H1 (cell line): Measurements from ENCODE around the gene SNX13. TPM values are rescaled to one million over a fixed set of nuclear protein-coding genes. Genes with fewer than 3 reads are reported as not detected.

Source experiments
- CTCF ChIA-PET: fragments of 300-600 bp; sonication (Branson Sonifier 250); formaldehyde crosslinking; loops from one replicate; lab custom pipeline; 2021; ENCODE audit not compliant: partially characterized antibody; lab: Charles Lee
- POLR2A ChIA-PET: fragments of 300-600 bp; sonication (Branson Sonifier 250); formaldehyde crosslinking; loops from one replicate; lab custom pipeline; 2021; ENCODE audit warnings: inconsistent platforms; ENCODE audit not compliant: partially characterized antibody; lab: Charles Lee
- DNase-seq, 2 experiments: peaks; one replicate each; pipeline versions ENCODE4 v3.0.0 to v3.0.0-alpha.2; 2010 to 2022; ENCODE audit warnings: low spot score in 2 of 2, low read depth in 1 of 2, mixed read lengths in 1 of 2
- FAIRE-seq: peaks from 2 replicates; lab custom pipeline; 2011; peaks lifted over from hg19 to GRCh38; lab: Jason Lieb, UNC
- H2AFZ ChIP-seq: 2 replicates; pipeline ENCODE4 v1.8.1; 2012; ENCODE audit warnings: low read length, inconsistent platforms
- H2AK5ac ChIP-seq: 2 replicates; pipeline ENCODE4 v1.6.1; 2013; ENCODE audit warnings: low read depth, low read length
- H2BK120ac ChIP-seq: replicated peaks from 2 replicates; pipeline ENCODE3; 2013; ENCODE audit warnings: low read depth, low read length, inconsistent platforms
- H2BK12ac ChIP-seq: 2 replicates; pipeline ENCODE4 v1.6.1; 2013; ENCODE audit warnings: low read depth, low read length
- H2BK15ac ChIP-seq: 2 replicates; pipeline ENCODE4 v1.6.1; 2013; ENCODE audit warnings: low read length
- H2BK20ac ChIP-seq: 2 replicates; pipeline ENCODE4 v1.6.1; 2013; ENCODE audit warnings: low read length
- H2BK5ac ChIP-seq: 2 replicates; pipeline ENCODE4 v1.6.1; 2013; ENCODE audit warnings: low read depth, low read length
- H3K14ac ChIP-seq: 2 replicates; pipeline ENCODE4 v1.6.1; 2013; ENCODE audit warnings: inconsistent platforms; ENCODE audit not compliant: insufficient read length
- H3K18ac ChIP-seq: 2 replicates; pipeline ENCODE4 v1.6.1; 2013; ENCODE audit warnings: low read length; ENCODE audit errors: extremely low read depth
- H3K23ac ChIP-seq: 2 replicates; pipeline ENCODE4 v1.6.1; 2013; ENCODE audit warnings: inconsistent platforms; ENCODE audit not compliant: insufficient read length
- H3K23me2 ChIP-seq: 2 replicates; pipeline ENCODE4 v1.6.1; 2013; ENCODE audit warnings: low read depth, low read length
- H3K27ac ChIP-seq: 2 replicates; pipeline ENCODE4 v1.6.1; 2011; ENCODE audit warnings: low read depth, low read length, inconsistent platforms
- H3K27me3 ChIP-seq, 4 experiments: replicated peaks in 1 of 4; 1 replicate in 1 of 4; 2 replicates in 3 of 4; pipeline versions ENCODE4 v1.6.1 to v1.8.1; 2011 to 2013; ENCODE audit warnings: low read length in 3 of 4, mild to moderate bottlenecking in 3 of 4, inconsistent platforms in 2 of 4, mixed read lengths in 2 of 4, moderate library complexity in 1 of 4; ENCODE audit not compliant: control insufficient read depth in 3 of 4, insufficient read depth in 3 of 4; ENCODE audit errors: extremely low read depth in 1 of 4
- H3K36me3 ChIP-seq, 4 experiments: 2 replicates each; pipeline versions ENCODE4 v1.6.1 to v1.8.1; 2011 to 2013; ENCODE audit warnings: mild to moderate bottlenecking in 4 of 4, low read length in 3 of 4, moderate library complexity in 2 of 4, control low read depth in 1 of 4, inconsistent platforms in 1 of 4; ENCODE audit not compliant: insufficient read depth in 4 of 4, control insufficient read depth in 2 of 4
- H3K4ac ChIP-seq: replicated peaks from 2 replicates; pipeline ENCODE3; 2013; ENCODE audit warnings: low read length, low read depth, mixed read lengths, inconsistent platforms; ENCODE audit not compliant: insufficient read length
- H3K4me1 ChIP-seq, 4 experiments: replicated peaks in 1 of 4; 1 replicate in 1 of 4; 2 replicates in 3 of 4; pipeline versions ENCODE4 v1.6.1 to v1.8.1; 2011 to 2013; ENCODE audit warnings: low read length in 3 of 4, inconsistent platforms in 2 of 4, mixed read lengths in 1 of 4; ENCODE audit not compliant: insufficient read depth in 4 of 4, control insufficient read depth in 3 of 4
- H3K4me2 ChIP-seq, 2 experiments: 2 replicates each; pipeline versions ENCODE4 v1.6.1 to v1.8.1; 2011 to 2013; ENCODE audit warnings: low read depth in 2 of 2, low read length in 2 of 2, control low read depth in 1 of 2, inconsistent platforms in 1 of 2, mild to moderate bottlenecking in 1 of 2; ENCODE audit not compliant: insufficient read depth in 1 of 2
- H3K4me3 ChIP-seq, 4 experiments: fragments of 200-600, 300-600 bp in 1 of 4; sonication (generic), shearing (Covaris generic), sonication (Bioruptor Twin) in 1 of 4; 2 replicates each; pipeline versions ENCODE4 v1.5.1 to v1.8.1; 2011 to 2016; ENCODE audit warnings: low read length in 4 of 4, low read depth in 3 of 4, control low read depth in 2 of 4, inconsistent platforms in 2 of 4, mild to moderate bottlenecking in 2 of 4, mixed read lengths in 1 of 4, moderate library complexity in 1 of 4; ENCODE audit not compliant: insufficient read depth in 2 of 4; ENCODE audit errors: extremely low read depth in 1 of 4
- H3K56ac ChIP-seq: replicated peaks from 2 replicates; pipeline ENCODE3; 2013; ENCODE audit warnings: low read depth, mild to moderate bottlenecking, mixed read lengths, low read length, inconsistent platforms; ENCODE audit not compliant: insufficient read length
- H3K79me1 ChIP-seq: 2 replicates; pipeline ENCODE4 v1.6.1; 2013; ENCODE audit warnings: low read depth, low read length, control low read depth
- H3K79me2 ChIP-seq, 2 experiments: 2 replicates each; pipeline versions ENCODE4 v1.6.1 to v1.8.1; 2012 to 2013; ENCODE audit warnings: low read length in 2 of 2, mild to moderate bottlenecking in 2 of 2, inconsistent platforms in 1 of 2; ENCODE audit not compliant: insufficient read depth in 2 of 2, control insufficient read depth in 1 of 2
- H3K9ac ChIP-seq, 4 experiments: replicated peaks in 1 of 4; 1 replicate in 1 of 4; 2 replicates in 3 of 4; pipeline versions ENCODE4 v1.6.1 to v1.8.1; 2011 to 2013; ENCODE audit warnings: low read depth in 3 of 4, low read length in 3 of 4, control low read depth in 2 of 4, mild to moderate bottlenecking in 2 of 4, moderate library complexity in 2 of 4, inconsistent platforms in 1 of 4; ENCODE audit errors: extremely low read depth in 1 of 4
- H3K9me3 ChIP-seq, 2 experiments: 2 replicates each; pipeline versions ENCODE4 v1.6.1 to v1.8.1; 2012 to 2013; ENCODE audit warnings: mild to moderate bottlenecking in 2 of 2, moderate library complexity in 2 of 2, control low read depth in 1 of 2, inconsistent platforms in 1 of 2, low read depth in 1 of 2, low read length in 1 of 2, mixed read lengths in 1 of 2; ENCODE audit not compliant: insufficient read depth in 2 of 2
- H4K20me1 ChIP-seq, 2 experiments: replicated peaks in 1 of 2; 2 replicates each; pipeline versions ENCODE3 to v1.8.1; 2011 to 2013; ENCODE audit warnings: inconsistent platforms in 2 of 2, low read length in 2 of 2, mild to moderate bottlenecking in 1 of 2; ENCODE audit not compliant: insufficient read depth in 2 of 2, control insufficient read depth in 1 of 2
- H4K5ac ChIP-seq: 2 replicates; pipeline ENCODE4 v1.6.1; 2013; ENCODE audit warnings: low read length, low read depth, mixed read lengths, inconsistent platforms; ENCODE audit not compliant: insufficient read length
- H4K8ac ChIP-seq: 2 replicates; pipeline ENCODE4 v1.8.0; 2013; ENCODE audit warnings: mild to moderate bottlenecking, moderate library complexity, low read length, inconsistent platforms; ENCODE audit not compliant: insufficient read depth; ENCODE audit errors: extremely low read depth
- H4K91ac ChIP-seq: replicated peaks from 2 replicates; pipeline ENCODE3; 2013; ENCODE audit warnings: low read length, mixed read lengths, inconsistent platforms; ENCODE audit not compliant: insufficient read length
- BACH1 ChIP-seq: IDR thresholded peaks from 2 replicates; pipeline ENCODE4 v1.6.1; 2012; ENCODE audit warnings: low read length, improper control_type of control experiment
- CBX5 ChIP-seq: fragments of 300-800, 300-1000 bp; sonication (generic); IDR thresholded peaks from 2 replicates; pipeline ENCODE4 v1.7.1; 2016; ENCODE audit warnings: antibody characterized with exemption, low read length, low read depth
- CBX8 ChIP-seq: fragments of 300-800, 300-1000 bp; sonication (generic); IDR thresholded peaks from 2 replicates; pipeline ENCODE4 v1.7.1; 2016; ENCODE audit warnings: low read depth, low read length, borderline replicate concordance
- CHD1 ChIP-seq: IDR thresholded peaks from 2 replicates; pipeline ENCODE4 v1.6.1; 2012; ENCODE audit warnings: low read depth, low read length, improper control_type of control experiment
- CHD2 ChIP-seq: IDR thresholded peaks from 2 replicates; pipeline ENCODE4 v1.6.1; 2012; ENCODE audit warnings: low read length, improper control_type of control experiment
- EP300 ChIP-seq, 2 experiments: IDR thresholded peaks; 1 replicate in 1 of 2; 2 replicates in 1 of 2; pipeline ENCODE4 v1.6.1; 2011 to 2012; ENCODE audit warnings: low read depth in 2 of 2, low read length in 2 of 2, mild to moderate bottlenecking in 2 of 2, borderline replicate concordance in 1 of 2, inconsistent platforms in 1 of 2, moderate library complexity in 1 of 2
- GABPA ChIP-seq: IDR thresholded peaks from 2 replicates; pipeline ENCODE4 v1.6.1; 2011; ENCODE audit warnings: mild to moderate bottlenecking, low read length, moderate library complexity, borderline replicate concordance; ENCODE audit not compliant: insufficient read depth
- NRF1 ChIP-seq: IDR thresholded peaks from 2 replicates; pipeline ENCODE4 v1.6.1; 2011; ENCODE audit warnings: mild to moderate bottlenecking, low read depth, low read length, improper control_type of control experiment
- RAD21 ChIP-seq, 2 experiments: IDR thresholded peaks in 1 of 2; conservative IDR thresholded peaks in 1 of 2; 2 replicates each; pipeline ENCODE4 v1.6.1; 2011; ENCODE audit warnings: low read depth in 2 of 2, low read length in 2 of 2, improper control_type of control experiment in 1 of 2, inconsistent platforms in 1 of 2, mild to moderate bottlenecking in 1 of 2, moderate library complexity in 1 of 2
- SUZ12 ChIP-seq: fragments of 200-600 bp; sonication (generic); IDR thresholded peaks from 2 replicates; pipeline ENCODE4 v1.6.1; 2012; ENCODE audit warnings: mild to moderate bottlenecking, inconsistent platforms, low read length, moderate library complexity, mixed read lengths
- TCF12 ChIP-seq: IDR thresholded peaks from 2 replicates; pipeline ENCODE4 v1.6.1; 2011; ENCODE audit warnings: low read depth, mild to moderate bottlenecking, low read length
- WGBS, 2 experiments: shearing (Covaris generic) in 1 of 2; methylation state at CpG; one replicate each; pipeline versions ENCODE4 v1.1.6 to v1.1.7; 2013 to 2015; ENCODE audit warnings: low lambda C conversion rate in 2 of 2, mixed read lengths in 2 of 2, inconsistent platforms in 1 of 2, low coverage in 1 of 2, missing lambda C conversion rate in 1 of 2; ENCODE audit not compliant: insufficient replicate concordance in 2 of 2, insufficient coverage in 1 of 2, insufficient read length in 1 of 2; ENCODE audit errors: extremely low coverage in 1 of 2, missing lambda C conversion rate in 1 of 2; 5-methylcytosine and 5-hydroxymethylcytosine counted together
- polyA plus RNA-seq, 7 experiments: library from polyadenylated mRNA; depleted of rRNA in 3 of 7; stranded (reverse) in 5 of 7; unstranded in 2 of 7; fragments of >200 nt in 5 of 7; fragments of 200-250 nt in 2 of 7; gene quantifications; 1 replicate in 5 of 7; 2 replicates in 1 of 7; 4 replicates in 1 of 7; pipeline versions ENCODE4 v1.2.1 to v1.2.3, GENCODE V29; 2011 to 2013; ENCODE audit warnings: missing spikeins in 2 of 7, mixed read lengths in 2 of 7
- total RNA-seq: library from RNA; stranded (reverse); fragmentation: NEBNext Ultra II Directional; extraction: Animal tissue kit (Norgen Biotek cat#: 25700); gene quantifications from 2 replicates; pipeline ENCODE4 v1.2.1, GENCODE V29; 2021

SNX13 gene
- total and polyA plus RNA-seq, 2 of the 8 experiments (the other 6 are each of a cell fraction or from before 2014, with no cell fraction given): 5.5 to 27.4 TPM

DNA sequence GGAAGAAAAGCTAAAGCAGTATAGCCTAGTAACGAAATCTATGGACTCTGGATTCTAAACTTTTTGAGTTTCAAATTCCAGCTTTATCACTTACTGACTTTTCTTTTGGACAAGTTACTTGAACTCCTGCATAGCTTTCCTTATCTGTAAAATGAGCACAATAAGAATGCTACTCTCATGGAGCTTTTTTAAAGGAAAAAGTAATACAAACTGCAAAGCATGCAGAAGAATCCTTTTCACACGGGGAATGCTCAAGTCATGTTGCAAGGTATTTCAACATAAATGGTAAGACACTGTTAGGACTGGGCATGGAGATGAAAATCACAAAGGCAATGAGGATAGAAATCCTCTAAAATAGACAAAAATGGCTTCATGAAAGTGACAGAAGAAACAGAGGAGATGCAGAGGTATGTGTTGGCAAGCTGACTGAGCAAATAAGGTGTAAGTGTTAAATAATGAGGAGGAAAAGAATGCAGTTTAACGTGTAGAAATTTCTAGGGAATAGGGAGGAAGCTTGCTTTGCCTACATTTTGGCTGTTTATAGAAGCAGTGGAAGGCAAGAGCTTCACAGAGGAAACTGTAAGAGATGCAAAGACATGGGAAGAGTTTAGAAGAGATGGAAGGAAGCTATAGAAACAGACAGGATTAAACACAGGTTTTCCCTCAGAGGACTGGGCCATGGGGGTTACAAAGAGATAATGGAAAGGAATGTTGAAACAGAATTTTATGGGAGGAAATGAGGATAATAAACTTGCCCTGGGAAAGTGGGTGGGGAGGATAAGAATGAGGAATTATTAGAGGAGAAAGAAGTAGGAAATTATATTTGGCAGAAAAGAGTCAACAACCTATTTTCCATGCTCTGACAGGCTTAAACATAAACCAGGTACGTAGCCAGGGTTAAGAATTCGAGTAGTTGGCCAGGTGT lies 28.8 kb upstream of the SNX13 start:
- H3K9me3 ChIP-seq: no peaks in the 10 kb centered on the region
- no peaks in the 10 kb centered on the region for H3K36me3 ChIP-seq
- no peak overlapping the region for H4K5ac ChIP-seq
- H4K20me1 ChIP-seq: no peaks in the 10 kb centered on the region
- 81 to 100% methylated on average over 1 to 5 of the region's 5 CpGs for WGBS, 2 experiments
- H2BK20ac ChIP-seq: no peak overlapping the region
- DNase-seq (no peak), FAIRE-seq (no peak)
- no peaks in the 10 kb centered on the region for H3K4me1 ChIP-seq
- no peaks in the 10 kb centered on the region for H3K79me1 ChIP-seq
- no peak overlapping the region for H3K14ac ChIP-seq
- H3K4ac ChIP-seq: no peak overlapping the region
- no peaks in the 10 kb centered on the region for H3K23me2 ChIP-seq
- H3K9ac ChIP-seq: no peak overlapping the region
- no peak overlapping the region for H3K56ac ChIP-seq
- TF ChIP-seq CHD1 (no peak), GABPA (no peak), CBX5 (no peak), BACH1 (no peak), NRF1 (no peak), CHD2 (no peak), TCF12 (no peak), RAD21 (IDR thresholded peaks at IDR 0.05 in 1 of 2, conservative IDR thresholded peaks at IDR 0.05 in 1 of 2; ENCODE audit: low read depth in 2 of 2, low read length in 2 of 2) (no peak), CBX8 (no peak), EP300 (IDR thresholded peaks at IDR 0.05; ENCODE audit: borderline replicate concordance in 1 of 2, low read depth in 2 of 2, low read length in 2 of 2) (no peak), SUZ12 (no peak)
- no peak overlapping the region for H2BK5ac ChIP-seq
- H2BK15ac ChIP-seq: no peak overlapping the region
- H3K4me2 ChIP-seq: no peak overlapping the region
- no peak overlapping the region for H2BK12ac ChIP-seq
- no peak overlapping the region for H3K18ac ChIP-seq
- H3K27me3 ChIP-seq: no peaks in the 10 kb centered on the region
- no peak overlapping the region for H2AK5ac ChIP-seq
- H2BK120ac ChIP-seq: no peak overlapping the region
- no peak overlapping the region for H4K8ac ChIP-seq
- H3K79me2 ChIP-seq: no peaks in the 10 kb centered on the region
- H3K4me3 ChIP-seq: no peak overlapping the region
- ChIA-PET CTCF (interaction anchor here (0.6 to 1.5 kb wide), 6 partner anchors 8 to 196 kb away, joined by 3 to 5 read pairs (median 3); no protein-coding TSS in a partner anchor), POLR2A (no interaction called here)
- no peak overlapping the region for H3K23ac ChIP-seq
- peak overlapping the region; percentile 63; the same call in 1 of the 2 replicates for H2AFZ ChIP-seq
- H3K27ac ChIP-seq: no peak overlapping the region
- H4K91ac ChIP-seq: no peak overlapping the region
